GM12878 (cell line): ENCODE measurements around the gene CLDN4. TPM values are rescaled to one million over a fixed set of nuclear protein-coding genes. Genes with fewer than 3 reads are reported as not detected.

Experiments used
- ATAC-seq: fragments of 200-7000 bp; cut with Tn5 transposase; 3 replicates; pipeline ENCODE4 v1.9.1; 2020; ENCODE audit warnings: mild to moderate bottlenecking, moderate library complexity
- BruUV-seq: library from RNA; stranded (reverse); fragments of 400-500 nt; replicated peaks from 2 replicates; lab custom pipeline; 2021; lab: Mats Ljungman, UMichigan
- CTCF ChIA-PET: fragments of 300-600 bp; sonication (Branson Sonifier 250); formaldehyde crosslinking; extraction: SDS; loops from one replicate; lab custom pipeline; 2021; ENCODE audit warnings: inconsistent platforms; lab: Yijun Ruan, JAX
- POLR2A ChIA-PET: fragments of 350-600 bp; formaldehyde crosslinking; extraction: SDS; loops from one replicate; lab custom pipeline; 2021; ENCODE audit warnings: inconsistent platforms; lab: Charles Lee
- RAD21 ChIA-PET: fragments of 300-600 bp; sonication (Branson Sonifier 250); formaldehyde crosslinking; loops from one replicate; lab custom pipeline; 2023; ENCODE audit warnings: antibody characterized with exemption; ENCODE audit not compliant: unreplicated experiment; lab: Charles Lee
- SMC1A ChIA-PET: fragments of 300-600 bp; sonication (Branson Sonifier 250); formaldehyde crosslinking; loops from one replicate; lab custom pipeline; 2023; ENCODE audit not compliant: unreplicated experiment, uncharacterized antibody; lab: Charles Lee
- DNase-seq: peaks from one replicate; pipeline ENCODE4 v3.0.0-alpha.2; 2011; ENCODE audit warnings: low read depth, low spot score
- FAIRE-seq: peaks from 3 replicates; lab custom pipeline; 2011; peaks lifted over from hg19 to GRCh38; lab: Jason Lieb, UNC
- H2AFZ ChIP-seq: 2 replicates; pipeline ENCODE4 v1.6.0; 2011; ENCODE audit warnings: low read depth, low read length, control low read depth; ENCODE audit not compliant: control insufficient read depth
- H3K27ac ChIP-seq: 2 replicates; pipeline ENCODE4 v1.5.1; 2011; ENCODE audit warnings: control low read depth; ENCODE audit not compliant: control insufficient read depth, insufficient read depth
- H3K27me3 ChIP-seq, 2 experiments: replicated peaks in 1 of 2; 2 replicates each; pipeline versions ENCODE4 v1.6.0 to v1.6.1; 2011; ENCODE audit warnings: low read length in 1 of 2; ENCODE audit not compliant: control insufficient read depth in 2 of 2, insufficient read depth in 2 of 2
- H3K36me3 ChIP-seq, 2 experiments: 2 replicates each; pipeline ENCODE4 v1.5.1; 2011; ENCODE audit warnings: low read length in 1 of 2; ENCODE audit not compliant: control insufficient read depth in 2 of 2, insufficient read depth in 2 of 2
- H3K4me1 ChIP-seq: 2 replicates; pipeline ENCODE4 v1.6.1; 2011; ENCODE audit warnings: mild to moderate bottlenecking, low read length, moderate library complexity, mixed read lengths; ENCODE audit not compliant: control insufficient read depth, insufficient read depth
- H3K4me2 ChIP-seq: 2 replicates; pipeline ENCODE4 v1.6.0; 2011; ENCODE audit warnings: control low read depth; ENCODE audit not compliant: control insufficient read depth, insufficient read depth
- H3K4me3 ChIP-seq: fragments of 200-600 bp; sonication (generic); 2 replicates; pipeline ENCODE4 v1.5.1; 2016
- H3K79me2 ChIP-seq: 2 replicates; pipeline ENCODE4 v1.6.0; 2011; ENCODE audit warnings: low read length; ENCODE audit not compliant: control insufficient read depth, insufficient read depth
- H3K9ac ChIP-seq: 2 replicates; pipeline ENCODE4 v1.8.0; 2011; ENCODE audit warnings: low read length, control low read depth, mixed read lengths; ENCODE audit not compliant: control insufficient read depth, insufficient read depth
- H3K9me3 ChIP-seq: replicated peaks from 3 replicates; pipeline ENCODE4 v1.5.1; 2011; ENCODE audit warnings: mild to moderate bottlenecking, low read length; ENCODE audit not compliant: control insufficient read depth, insufficient read depth
- H4K20me1 ChIP-seq: 2 replicates; pipeline ENCODE4 v1.6.0; 2011; ENCODE audit not compliant: control insufficient read depth, insufficient read depth
- ATF7 ChIP-seq: fragments of 450-650 bp; IDR thresholded peaks from 2 replicates; pipeline ENCODE4 v1.6.1; 2016; ENCODE audit warnings: low read depth, mild to moderate bottlenecking
- ESRRA ChIP-seq: IDR thresholded peaks from 2 replicates; pipeline ENCODE4 v1.6.1; 2012; ENCODE audit warnings: mild to moderate bottlenecking, low read length, improper control_type of control experiment
- NFYB ChIP-seq: IDR thresholded peaks from 2 replicates; pipeline ENCODE4 v1.6.1; 2011; ENCODE audit warnings: low read depth, mild to moderate bottlenecking, low read length, improper control_type of control experiment, moderate library complexity; ENCODE audit not compliant: insufficient read depth
- POLR2AphosphoS5 ChIP-seq: IDR thresholded peaks from 2 replicates; pipeline ENCODE4 v1.6.1; 2011; ENCODE audit warnings: mild to moderate bottlenecking, low read length, inconsistent platforms
- RELA ChIP-seq: fragments of 450-650 bp; IDR thresholded peaks from 2 replicates; pipeline ENCODE4 v1.8.0; 2014; ENCODE audit warnings: borderline replicate concordance; ENCODE audit not compliant: partially characterized antibody
- SMAD1 ChIP-seq: fragments of 450-650 bp; IDR thresholded peaks from 2 replicates; pipeline ENCODE4 v1.6.1; 2018; ENCODE audit warnings: mild to moderate bottlenecking, low read depth; ENCODE audit not compliant: partially characterized antibody
- YBX1 ChIP-seq: fragments of 450-650 bp; IDR thresholded peaks from 2 replicates; pipeline ENCODE4 v1.6.1; 2016; ENCODE audit warnings: antibody characterized with exemption
- WGBS: methylation state at CpG from one replicate; pipeline ENCODE4 v1.1.6; 2016; ENCODE audit warnings: low lambda C conversion rate; ENCODE audit not compliant: insufficient replicate concordance, insufficient coverage; ENCODE audit errors: missing lambda C conversion rate; 5-methylcytosine and 5-hydroxymethylcytosine counted together
- in situ Hi-C: fragments of 300-500 bp; cut with MboI; formaldehyde crosslinking; loops from 9 replicates; pipeline ENCODE4 v1.14.3; 2018; ENCODE audit warnings: mixed read lengths
- intact Hi-C: fragments of 100-400 bp; cut with micrococcal nuclease; formaldehyde crosslinking; loops from one replicate; pipeline ENCODE4 v1.14.2; 2022; ENCODE audit not compliant: unreplicated experiment
- polyA plus RNA-seq, 11 experiments: library from polyadenylated mRNA; depleted of rRNA in 4 of 11; unstranded in 6 of 11; stranded (reverse) in 5 of 11; fragments of >200 nt; fragmentation: Nextera tagmentation in 4 of 11; fragmentation: Illumina TruSeq in 1 of 11; extraction: Ambion mirVana in 4 of 11; extraction: Trizol in 1 of 11; gene quantifications; 1 replicate in 1 of 11; 2 replicates in 10 of 11; pipeline versions ENCODE4 v1.2.1 to v1.2.3, GENCODE V29; 2011 to 2016; ENCODE audit warnings: inconsistent platforms in 2 of 11, missing spikeins in 2 of 11, low read depth in 1 of 11
- total RNA-seq, 4 experiments: library from RNA; depleted of rRNA in 3 of 4; stranded (reverse); fragments of >200 nt in 3 of 4; fragmentation: Illumina TruSeq in 1 of 4; extraction: Trizol in 1 of 4; gene quantifications; 2 replicates each; pipeline versions ENCODE4 v1.2.1 to v1.2.3, GENCODE V29; 2013 to 2021
- TF ChIP-seq, protein P1 (sequence below): fragments of 450-650 bp; IDR thresholded peaks from 2 replicates; pipeline ENCODE4 v1.6.1; 2016; ENCODE audit warnings: mild to moderate bottlenecking
- TF ChIP-seq, protein P2 (sequence below): fragments of 450-650 bp; IDR thresholded peaks from 2 replicates; pipeline ENCODE4 v1.6.1; 2016; ENCODE audit warnings: mild to moderate bottlenecking
- TF ChIP-seq, protein P3 (sequence below): IDR thresholded peaks from 2 replicates; pipeline ENCODE4 v1.6.1; 2011; ENCODE audit warnings: borderline replicate concordance, low read depth, mild to moderate bottlenecking, moderate library complexity, low read length; ENCODE audit not compliant: insufficient read depth, poor library complexity, severe bottlenecking
- TF ChIP-seq, protein P4 (sequence below): fragments of 450-650 bp; formaldehyde crosslinking; IDR thresholded peaks from 2 replicates; pipeline ENCODE4 v1.4.0; 2022; ENCODE audit warnings: mild to moderate bottlenecking, moderate library complexity

The CLDN4 gene
- total and polyA plus RNA-seq, 10 of the 15 experiments (the other 5 are each of a cell fraction or from before 2014, with no cell fraction given): 0.04 to 0.38 (median 0.06) TPM; not detected in 6

DNA sequence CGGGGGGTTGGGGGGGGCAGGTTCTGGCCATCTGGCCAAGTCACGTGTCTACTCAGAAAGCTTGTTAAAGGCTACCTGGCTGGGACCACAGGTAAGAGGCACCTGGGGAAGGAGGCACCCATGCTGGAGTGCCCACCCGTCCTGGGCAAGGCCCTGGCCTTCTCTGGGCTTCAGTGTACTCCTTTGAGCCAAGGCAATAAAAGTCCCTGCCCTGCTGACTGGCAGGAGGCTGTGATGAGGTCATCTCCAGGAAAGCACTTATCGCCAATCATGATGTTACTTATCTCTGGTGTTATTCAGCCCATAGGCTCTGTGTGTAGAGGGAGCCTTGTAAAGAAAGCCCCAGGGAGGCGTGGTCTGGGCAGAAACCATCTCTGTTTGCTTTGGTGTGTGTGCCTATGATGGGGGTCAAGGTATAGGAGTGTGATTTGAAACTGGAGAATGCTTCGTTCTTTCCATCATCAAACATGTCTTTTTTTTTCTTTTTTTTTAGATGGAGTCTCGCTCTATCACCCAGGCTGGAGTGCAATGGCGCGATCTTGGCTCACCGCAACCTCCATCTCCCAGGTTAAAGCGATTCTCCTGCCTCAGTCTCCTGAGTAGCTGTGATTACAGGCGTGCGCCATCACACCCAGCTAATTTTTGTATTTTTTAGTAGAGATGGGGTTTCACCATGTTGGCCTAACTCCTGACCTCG is 2.5 kb upstream of the CLDN4 start:
- Histone ChIP-seq H3K4me3 (no peak overlapping the region), H3K4me2 (no peak overlapping the region), H4K20me1 (no peaks in the 10 kb centered on the region), H3K27ac (no peak overlapping the region), H2AFZ (no peak overlapping the region; the same call in 1 of the 2 replicates), H3K4me1 (peaks cover 12% of the 10 kb centered on the region), H3K9ac (no peak overlapping the region), H3K36me3 (no peaks in the 10 kb centered on the region), H3K79me2 (no peaks in the 10 kb centered on the region), H3K27me3 (peaks cover 0 to 2% of the 10 kb centered on the region in 2 experiments; a peak in 1 of 4 replicates), H3K9me3 (no peaks in the 10 kb centered on the region)
- intact Hi-C loops: no loop called here
- ChIA-PET CTCF (interaction anchor here (2.3 kb wide), 1 partner anchor 27 kb away, joined by 11 read pairs; no protein-coding TSS in a partner anchor), SMC1A (interaction anchor here (3.3 kb wide), 1 partner anchor 26 kb away, joined by 11 read pairs; no protein-coding TSS in a partner anchor), RAD21 (no interaction called here), POLR2A (no interaction called here)
- ATAC-seq: peak; percentile 69
- in situ Hi-C loops: no loop called here
- TF ChIP-seq NFYB: no peak
- no peak for TF ChIP-seq YBX1
- TF ChIP-seq, protein P1, sequence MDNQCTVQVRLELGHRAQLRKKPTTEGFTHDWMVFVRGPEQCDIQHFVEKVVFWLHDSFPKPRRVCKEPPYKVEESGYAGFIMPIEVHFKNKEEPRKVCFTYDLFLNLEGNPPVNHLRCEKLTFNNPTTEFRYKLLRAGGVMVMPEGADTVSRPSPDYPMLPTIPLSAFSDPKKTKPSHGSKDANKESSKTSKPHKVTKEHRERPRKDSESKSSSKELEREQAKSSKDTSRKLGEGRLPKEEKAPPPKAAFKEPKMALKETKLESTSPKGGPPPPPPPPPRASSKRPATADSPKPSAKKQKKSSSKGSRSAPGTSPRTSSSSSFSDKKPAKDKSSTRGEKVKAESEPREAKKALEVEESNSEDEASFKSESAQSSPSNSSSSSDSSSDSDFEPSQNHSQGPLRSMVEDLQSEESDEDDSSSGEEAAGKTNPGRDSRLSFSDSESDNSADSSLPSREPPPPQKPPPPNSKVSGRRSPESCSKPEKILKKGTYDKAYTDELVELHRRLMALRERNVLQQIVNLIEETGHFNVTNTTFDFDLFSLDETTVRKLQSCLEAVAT: no peak
- TF ChIP-seq, protein P2, sequence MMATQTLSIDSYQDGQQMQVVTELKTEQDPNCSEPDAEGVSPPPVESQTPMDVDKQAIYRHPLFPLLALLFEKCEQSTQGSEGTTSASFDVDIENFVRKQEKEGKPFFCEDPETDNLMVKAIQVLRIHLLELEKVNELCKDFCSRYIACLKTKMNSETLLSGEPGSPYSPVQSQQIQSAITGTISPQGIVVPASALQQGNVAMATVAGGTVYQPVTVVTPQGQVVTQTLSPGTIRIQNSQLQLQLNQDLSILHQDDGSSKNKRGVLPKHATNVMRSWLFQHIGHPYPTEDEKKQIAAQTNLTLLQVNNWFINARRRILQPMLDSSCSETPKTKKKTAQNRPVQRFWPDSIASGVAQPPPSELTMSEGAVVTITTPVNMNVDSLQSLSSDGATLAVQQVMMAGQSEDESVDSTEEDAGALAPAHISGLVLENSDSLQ: peak; percentile 39; the same call in 1 of the 2 replicates
- no peak for TF ChIP-seq POLR2AphosphoS5
- TF ChIP-seq, protein P3, sequence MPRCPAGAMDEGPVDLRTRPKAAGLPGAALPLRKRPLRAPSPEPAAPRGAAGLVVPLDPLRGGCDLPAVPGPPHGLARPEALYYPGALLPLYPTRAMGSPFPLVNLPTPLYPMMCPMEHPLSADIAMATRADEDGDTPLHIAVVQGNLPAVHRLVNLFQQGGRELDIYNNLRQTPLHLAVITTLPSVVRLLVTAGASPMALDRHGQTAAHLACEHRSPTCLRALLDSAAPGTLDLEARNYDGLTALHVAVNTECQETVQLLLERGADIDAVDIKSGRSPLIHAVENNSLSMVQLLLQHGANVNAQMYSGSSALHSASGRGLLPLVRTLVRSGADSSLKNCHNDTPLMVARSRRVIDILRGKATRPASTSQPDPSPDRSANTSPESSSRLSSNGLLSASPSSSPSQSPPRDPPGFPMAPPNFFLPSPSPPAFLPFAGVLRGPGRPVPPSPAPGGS: no peak
- TF ChIP-seq, protein P4, sequence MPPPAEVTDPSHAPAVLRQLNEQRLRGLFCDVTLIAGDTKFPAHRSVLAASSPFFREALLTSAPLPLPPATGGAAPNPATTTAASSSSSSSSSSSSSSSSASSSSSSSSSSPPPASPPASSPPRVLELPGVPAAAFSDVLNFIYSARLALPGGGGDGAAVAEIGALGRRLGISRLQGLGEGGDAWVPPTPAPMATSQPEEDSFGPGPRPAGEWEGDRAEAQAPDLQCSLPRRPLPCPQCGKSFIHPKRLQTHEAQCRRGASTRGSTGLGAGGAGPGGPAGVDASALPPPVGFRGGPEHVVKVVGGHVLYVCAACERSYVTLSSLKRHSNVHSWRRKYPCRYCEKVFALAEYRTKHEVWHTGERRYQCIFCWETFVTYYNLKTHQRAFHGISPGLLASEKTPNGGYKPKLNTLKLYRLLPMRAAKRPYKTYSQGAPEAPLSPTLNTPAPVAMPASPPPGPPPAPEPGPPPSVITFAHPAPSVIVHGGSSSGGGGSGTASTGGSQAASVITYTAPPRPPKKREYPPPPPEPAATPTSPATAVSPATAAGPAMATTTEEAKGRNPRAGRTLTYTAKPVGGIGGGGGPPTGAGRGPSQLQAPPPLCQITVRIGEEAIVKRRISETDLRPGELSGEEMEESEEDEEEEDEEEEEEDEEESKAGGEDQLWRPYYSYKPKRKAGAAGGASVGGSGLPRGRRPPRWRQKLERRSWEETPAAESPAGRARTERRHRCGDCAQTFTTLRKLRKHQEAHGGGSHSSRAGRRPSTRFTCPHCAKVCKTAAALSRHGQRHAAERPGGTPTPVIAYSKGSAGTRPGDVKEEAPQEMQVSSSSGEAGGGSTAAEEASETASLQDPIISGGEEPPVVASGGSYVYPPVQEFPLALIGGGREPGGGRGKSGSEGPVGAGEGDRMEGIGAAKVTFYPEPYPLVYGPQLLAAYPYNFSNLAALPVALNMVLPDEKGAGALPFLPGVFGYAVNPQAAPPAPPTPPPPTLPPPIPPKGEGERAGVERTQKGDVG (CRISPR knock-in tag): no peak
- peak; percentile 14; the same call in 1 of the 2 replicates for TF ChIP-seq ATF7
- no peak for TF ChIP-seq ESRRA
- no peak for TF ChIP-seq SMAD1
- TF ChIP-seq RELA: no peak
- BruUV-seq: no TSS peak
- DNase-seq: no peak
- 59% methylated on average over 12 of the region's 14 CpGs for WGBS
- no peak for FAIRE-seq
